GM23248 (cell line): ENCODE measurements around the gene PPP4R2.

Experiments
- EZH2 ChIP-seq: fragments of 200-600 bp; sonication (generic); IDR thresholded peaks from 2 replicates; pipeline ENCODE4 v1.6.1; 2018; ENCODE audit warnings: antibody characterized with exemption, mild to moderate bottlenecking; ENCODE audit not compliant: insufficient read depth, poor library complexity, severe bottlenecking
- EZH2phosphoT487 ChIP-seq: fragments of 200-600 bp; sonication (generic); IDR thresholded peaks from 2 replicates; pipeline ENCODE4 v1.6.1; 2018; ENCODE audit warnings: antibody characterized with exemption, moderate library complexity, mild to moderate bottlenecking, low read depth; ENCODE audit not compliant: insufficient read depth

- TF ChIP-seq EZH2, result no peak
- TF ChIP-seq EZH2phosphoT487, result no peak
Measured at GRCh38 chr3:72997421-72997961, 880 bp downstream of the PPP4R2 start.
